ENCODE measurements around the gene TDRD10.

GRCh38 chr1:154557939-154558719 is 56.1 kb downstream of the TDRD10 start, which contains the start of gene UBE2Q1:
- TF ChIP-seq EP300 (IDR thresholded peaks at IDR 0.05) (no peak), POLR2AphosphoS5 (IDR thresholded peaks at IDR 0.05) (no peak), CTCF (IDR thresholded peaks at IDR 0.05) (no peak)
